Occipital lobe (tissue), 2 donors: ENCODE measurements around the gene KLK4. TPM values are rescaled to one million over a fixed set of nuclear protein-coding genes. Genes with fewer than 3 reads are reported as not detected.

Source experiments
- DNase-seq: peaks from one replicate; lab custom pipeline; 2025; lab: John Stamatoyannopoulos, UW
- total RNA-seq: library from RNA; depleted of rRNA; stranded (reverse); fragments of >200 nt; gene quantifications from one replicate; pipeline ENCODE4 v1.2.3, GENCODE V29; 2014

The KLK4 gene
- total RNA-seq, 1 donor from 2014 or later: not detected

GRCh38 chr19:50880241-50880640, 31.0 kb downstream of the KLK4 start:
- DNase-seq: no peak

GRCh38 chr19:50878851-50879250, 32.3 kb downstream of the KLK4 start:
- DNase-seq: no peak

- no peak for DNase-seq
These were observed 33.9 kb downstream of the KLK4 start for GRCh38 chr19:50877338-50877737.

GRCh38 chr19:50876456-50876855, 34.7 kb downstream of the KLK4 start:
- DNase-seq: no peak

GRCh38 chr19:50875795-50876422, 35.3 kb downstream of the KLK4 start:
- DNase-seq: no peak

- no peak for DNase-seq
These were observed 37.0 kb downstream of the KLK4 start for GRCh38 chr19:50874211-50874610.

- no peak for DNase-seq
These were observed 38.1 kb downstream of the KLK4 start, which contains the start of gene KLK2 for GRCh38 chr19:50873056-50873455. Gene KLK2, plus strand, starts transcription at chr19:50873439. Its CDS starts 35 bp downstream, at chr19:50873474.

GRCh38 chr19:50870417-50871089, 40.6 kb downstream of the KLK4 start:
- no peak for DNase-seq

GRCh38 chr19:50869479-50869878, 41.7 kb downstream of the KLK4 start:
- DNase-seq: no peak

- no peak for DNase-seq
These were observed 49.5 kb downstream of the KLK4 start for GRCh38 chr19:50861496-50862286.

- DNase-seq: no peak
These were observed 50.2 kb downstream of the KLK4 start for GRCh38 chr19:50861010-50861409.

- DNase-seq: no peak
These were observed 51.3 kb downstream of the KLK4 start for GRCh38 chr19:50859849-50860248.

GRCh38 chr19:50858886-50859285, 52.3 kb downstream of the KLK4 start:
- no peak for DNase-seq

- no peak for DNase-seq
These were observed 53.8 kb downstream of the KLK4 start for GRCh38 chr19:50857366-50857765.

Other genes with a start within 250 kb of the KLK4 start
- gene SHANK1, start 191.6 kb downstream of the KLK4 start, total RNA-seq: 15.9 TPM
- gene CLEC11A, start 188.0 kb downstream of the KLK4 start, total RNA-seq: 2.5 TPM
- gene GPR32, start 140.9 kb downstream of the KLK4 start, total RNA-seq: not detected
- not detected for gene ACP4, start 121.0 kb downstream of the KLK4 start, total RNA-seq
- not detected for gene KLK1, start 87.6 kb downstream of the KLK4 start, total RNA-seq
- gene KLK15, start 77.8 kb downstream of the KLK4 start, total RNA-seq: not detected
- not detected for gene KLK3, start 56.5 kb downstream of the KLK4 start, total RNA-seq
- gene KLK2, start 38.0 kb downstream of the KLK4 start, total RNA-seq: not detected
- gene KLK5, start 41.6 kb upstream of the KLK4 start, total RNA-seq: not detected
- not detected for gene KLK6, start 58.2 kb upstream of the KLK4 start, total RNA-seq
- not detected for gene KLK7, start 72.5 kb upstream of the KLK4 start, total RNA-seq
- not detected for gene KLK8, start 90.2 kb upstream of the KLK4 start, total RNA-seq
- not detected for gene KLK10, start 108.3 kb upstream of the KLK4 start, total RNA-seq
- not detected for gene KLK11, start 115.2 kb upstream of the KLK4 start, total RNA-seq
- gene KLK12, start 123.6 kb upstream of the KLK4 start, total RNA-seq: not detected
- not detected for gene KLK13, start 153.7 kb upstream of the KLK4 start, total RNA-seq
- not detected for gene KLK14, start 171.5 kb upstream of the KLK4 start, total RNA-seq
- gene CTU1, start 197.0 kb upstream of the KLK4 start, total RNA-seq: 4.5 TPM
- 0.78 TPM for gene SIGLEC9, start 213.5 kb upstream of the KLK4 start, total RNA-seq
- 0.16 TPM for gene SIGLEC7, start 230.9 kb upstream of the KLK4 start, total RNA-seq